GM12875 (cell line): ENCODE measurements around the gene COBLL1.

Experiments
- H3K4me3 ChIP-seq: one replicate; pipeline ENCODE4 v1.5.1; 2011; ENCODE audit warnings: low read depth, low read length, control low read depth
- TF ChIP-seq, protein P1 (sequence below): IDR thresholded peaks from 2 replicates; pipeline ENCODE4 v1.5.1; 2011; ENCODE audit warnings: low read depth, mild to moderate bottlenecking, control low read depth, inconsistent platforms, low read length, moderate library complexity, borderline replicate concordance; ENCODE audit not compliant: insufficient read depth

The COBLL1 gene

DNA sequence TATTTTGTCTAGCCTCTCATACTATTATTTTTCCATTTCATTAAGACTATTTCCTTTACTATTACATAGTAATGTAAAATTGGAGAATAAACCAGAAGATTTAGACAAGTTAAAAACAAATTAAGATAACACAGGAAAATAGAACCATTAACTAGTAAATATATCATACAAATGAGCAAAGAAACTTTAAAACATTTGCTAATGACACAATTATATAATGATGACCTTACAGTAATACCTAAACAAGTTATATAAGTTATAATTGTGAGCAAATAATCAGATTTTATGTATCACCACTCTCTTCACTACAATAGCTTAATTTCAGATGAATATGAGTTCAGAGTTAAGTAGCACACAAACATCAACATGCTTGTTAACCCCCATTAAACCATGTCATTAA, 147.8 kb downstream of the COBLL1 start:
- TF ChIP-seq, protein P1, sequence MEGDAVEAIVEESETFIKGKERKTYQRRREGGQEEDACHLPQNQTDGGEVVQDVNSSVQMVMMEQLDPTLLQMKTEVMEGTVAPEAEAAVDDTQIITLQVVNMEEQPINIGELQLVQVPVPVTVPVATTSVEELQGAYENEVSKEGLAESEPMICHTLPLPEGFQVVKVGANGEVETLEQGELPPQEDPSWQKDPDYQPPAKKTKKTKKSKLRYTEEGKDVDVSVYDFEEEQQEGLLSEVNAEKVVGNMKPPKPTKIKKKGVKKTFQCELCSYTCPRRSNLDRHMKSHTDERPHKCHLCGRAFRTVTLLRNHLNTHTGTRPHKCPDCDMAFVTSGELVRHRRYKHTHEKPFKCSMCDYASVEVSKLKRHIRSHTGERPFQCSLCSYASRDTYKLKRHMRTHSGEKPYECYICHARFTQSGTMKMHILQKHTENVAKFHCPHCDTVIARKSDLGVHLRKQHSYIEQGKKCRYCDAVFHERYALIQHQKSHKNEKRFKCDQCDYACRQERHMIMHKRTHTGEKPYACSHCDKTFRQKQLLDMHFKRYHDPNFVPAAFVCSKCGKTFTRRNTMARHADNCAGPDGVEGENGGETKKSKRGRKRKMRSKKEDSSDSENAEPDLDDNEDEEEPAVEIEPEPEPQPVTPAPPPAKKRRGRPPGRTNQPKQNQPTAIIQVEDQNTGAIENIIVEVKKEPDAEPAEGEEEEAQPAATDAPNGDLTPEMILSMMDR = no peak
- H3K4me3 ChIP-seq = no peak overlapping the region

- TF ChIP-seq, protein P1 = no peak
- no peak overlapping the region for H3K4me3 ChIP-seq
Observed at GRCh38 chr2:164693390-164693789, 148.2 kb downstream of the COBLL1 start.

DNA sequence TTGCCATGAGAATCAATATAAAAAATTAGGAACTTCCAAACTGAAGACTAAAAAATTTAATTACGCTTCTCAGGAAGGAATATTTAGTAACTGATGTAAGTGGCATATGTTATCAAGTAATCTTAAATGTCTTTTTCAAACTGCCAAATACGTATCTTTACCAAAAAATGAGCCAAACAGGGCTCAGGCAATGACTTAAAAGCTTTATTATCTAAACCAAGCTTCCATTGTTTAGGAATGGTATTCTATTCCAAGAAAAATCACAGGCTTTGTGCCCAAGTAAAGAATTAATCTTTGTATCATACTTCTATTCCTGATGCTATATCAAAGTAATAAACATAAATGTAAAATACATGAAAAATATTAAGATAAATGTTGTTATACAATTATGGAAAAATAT, 148.7 kb downstream of the COBLL1 start:
- TF ChIP-seq, protein P1 = no peak
- H3K4me3 ChIP-seq = no peak overlapping the region

DNA sequence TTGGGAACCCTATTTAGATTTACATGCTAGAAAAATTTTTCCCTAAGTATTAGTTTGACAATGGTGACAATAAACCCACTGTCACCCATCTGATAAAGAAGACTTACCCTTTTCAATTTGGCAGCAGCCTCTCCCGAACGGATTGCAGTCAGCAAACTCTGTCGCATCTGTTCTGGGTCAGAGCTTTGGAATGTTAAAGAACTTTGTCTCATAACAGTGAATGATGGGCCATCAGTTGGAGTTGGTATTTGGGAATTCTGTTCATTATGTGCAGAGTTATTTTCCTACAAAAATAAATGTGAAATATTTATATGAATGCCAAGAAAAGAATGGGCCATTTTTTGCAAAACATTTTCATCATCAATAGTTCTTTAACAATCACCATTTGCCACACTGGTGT, 149.5 kb downstream of the COBLL1 start:
- no peak overlapping the region for H3K4me3 ChIP-seq

DNA sequence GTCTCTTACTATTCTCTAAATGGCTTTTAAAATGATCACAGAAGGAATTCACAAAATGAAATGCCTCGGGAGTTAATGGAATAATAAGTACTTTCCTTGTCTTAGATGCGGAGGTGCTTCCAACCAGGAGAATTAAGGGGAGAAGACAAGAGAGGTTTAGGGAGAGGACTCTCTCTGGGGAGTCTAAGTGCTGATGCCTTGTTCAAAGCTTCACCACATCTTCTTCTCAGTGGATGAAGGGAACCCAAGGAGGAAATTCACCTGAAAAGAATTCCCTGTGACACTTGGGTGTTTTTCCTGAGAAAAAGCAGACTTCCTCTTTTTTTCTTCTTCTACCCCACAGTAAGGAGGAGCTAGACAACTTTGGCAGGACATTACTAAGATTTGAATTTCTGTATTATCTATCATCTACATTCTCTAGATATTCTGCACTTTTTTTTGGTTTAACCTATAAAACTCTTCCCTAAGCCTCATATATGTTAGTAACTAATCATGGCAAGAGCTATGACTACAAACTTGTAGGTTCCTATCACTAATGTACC, 150.2 kb downstream of the COBLL1 start:
- no peak overlapping the region for H3K4me3 ChIP-seq
- TF ChIP-seq, protein P1 = no peak

More for the DNA sequence above, 149.5 kb downstream of the COBLL1 start:
- TF ChIP-seq, protein P1 = no peak

DNA sequence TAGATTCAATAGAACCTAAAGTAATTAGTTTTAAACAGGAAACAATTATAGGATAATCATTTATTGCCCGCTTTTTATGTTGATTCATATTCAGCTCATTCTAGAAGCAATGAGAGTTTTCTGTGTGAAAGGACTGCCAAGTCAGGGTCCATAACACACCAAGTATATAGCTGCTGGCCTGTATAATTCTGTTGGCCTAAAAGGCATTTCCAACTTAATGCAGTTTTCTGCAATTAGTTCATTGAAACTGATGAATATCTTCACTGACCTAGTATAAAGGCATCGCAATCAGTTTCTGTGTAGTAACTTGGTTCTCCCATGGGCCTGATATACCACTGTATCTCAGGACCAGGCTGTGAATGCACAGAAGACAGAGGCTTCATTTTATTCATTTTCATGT, 151.3 kb downstream of the COBLL1 start:
- no peak overlapping the region for H3K4me3 ChIP-seq
- TF ChIP-seq, protein P1 = no peak

DNA sequence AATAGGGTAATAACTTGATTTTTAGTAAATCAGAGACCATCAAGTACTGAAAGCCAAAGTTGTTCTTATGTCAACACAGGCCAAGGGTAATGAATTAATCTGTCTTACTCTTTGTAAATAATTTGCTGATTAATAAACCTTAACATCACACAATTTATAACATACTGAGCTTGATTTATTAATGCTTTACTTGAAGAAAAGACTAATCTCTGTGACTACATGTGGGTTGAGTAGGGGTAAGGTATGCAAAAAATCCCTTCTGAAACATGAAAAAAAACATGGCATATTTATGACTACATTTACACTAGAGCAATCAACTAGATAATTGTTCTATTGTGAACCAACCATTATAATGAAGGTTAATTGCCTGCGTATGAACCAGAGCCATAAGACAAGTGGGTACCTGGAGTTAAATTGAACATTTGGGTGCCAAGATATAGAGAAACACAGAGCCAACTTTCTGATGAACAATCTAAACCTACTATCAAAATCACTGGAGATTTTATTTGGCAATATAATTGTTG, 152.7 kb downstream of the COBLL1 start:
- no peak overlapping the region for H3K4me3 ChIP-seq
- TF ChIP-seq, protein P1 = no peak
